ENCODE measurements around the gene PHF21B.

Gene PHF21B

GRCh38 chr22:44891791-44892190 is 118.0 kb downstream of the PHF21B start:
- no peak for DNase-seq

- DNase-seq = no peak
Observed at GRCh38 chr22:44891293-44891747, 118.5 kb downstream of the PHF21B start.

GRCh38 chr22:44890416-44891292 is 119.2 kb downstream of the PHF21B start:
- no peak for DNase-seq

- DNase-seq = no peak
Observed at GRCh38 chr22:44889255-44889878, 120.4 kb downstream of the PHF21B start.

- no peak for DNase-seq
Observed at GRCh38 chr22:44888491-44889254, 121.1 kb downstream of the PHF21B start.

GRCh38 chr22:44887941-44888366 is 121.9 kb downstream of the PHF21B start:
- DNase-seq = no peak

- no peak for DNase-seq
Observed at GRCh38 chr22:44885806-44886360, 123.9 kb downstream of the PHF21B start.

GRCh38 chr22:44884968-44885805 is 124.6 kb downstream of the PHF21B start:
- DNase-seq = no peak

GRCh38 chr22:44884562-44884961 is 125.2 kb downstream of the PHF21B start:
- DNase-seq = no peak

GRCh38 chr22:44883011-44883421 is 126.8 kb downstream of the PHF21B start:
- no peak for DNase-seq

GRCh38 chr22:44882226-44882905 is 127.4 kb downstream of the PHF21B start:
- no peak for DNase-seq

- no peak for DNase-seq
Observed at GRCh38 chr22:44881624-44882023, 128.2 kb downstream of the PHF21B start.

- DNase-seq = no peak
Observed at GRCh38 chr22:44880610-44881290, 129.1 kb downstream of the PHF21B start.

- DNase-seq = no peak
Observed at GRCh38 chr22:44879301-44879680, 130.5 kb downstream of the PHF21B start.

- no peak for DNase-seq
Observed at GRCh38 chr22:44878483-44879300, 131.1 kb downstream of the PHF21B start.

GRCh38 chr22:44876921-44877320 is 132.9 kb downstream of the PHF21B start:
- DNase-seq = no peak

GRCh38 chr22:44871782-44872181 is 138.0 kb downstream of the PHF21B start:
- DNase-seq = no peak

- DNase-seq = no peak
Observed at GRCh38 chr22:44870021-44870420, 139.8 kb downstream of the PHF21B start.

- DNase-seq = no peak
Observed at GRCh38 chr22:44869196-44869595, 140.6 kb downstream of the PHF21B start.

All from hippocampal formation (tissue), 2 donors.